GM12874 (cell line): Measurements from ENCODE around the gene HOXB1.

Source experiments
- CTCF ChIP-seq: IDR thresholded peaks from 2 replicates; pipeline ENCODE4 v1.5.1; 2011; ENCODE audit warnings: low read depth, mild to moderate bottlenecking, control low read depth, low read length, moderate library complexity; ENCODE audit not compliant: insufficient read depth

HOXB1 gene

GRCh38 chr17:48523010-48523409 lies 7.8 kb downstream of the HOXB1 start:
- no peak; the same call in 1 of the 2 replicates for TF ChIP-seq CTCF

DNA sequence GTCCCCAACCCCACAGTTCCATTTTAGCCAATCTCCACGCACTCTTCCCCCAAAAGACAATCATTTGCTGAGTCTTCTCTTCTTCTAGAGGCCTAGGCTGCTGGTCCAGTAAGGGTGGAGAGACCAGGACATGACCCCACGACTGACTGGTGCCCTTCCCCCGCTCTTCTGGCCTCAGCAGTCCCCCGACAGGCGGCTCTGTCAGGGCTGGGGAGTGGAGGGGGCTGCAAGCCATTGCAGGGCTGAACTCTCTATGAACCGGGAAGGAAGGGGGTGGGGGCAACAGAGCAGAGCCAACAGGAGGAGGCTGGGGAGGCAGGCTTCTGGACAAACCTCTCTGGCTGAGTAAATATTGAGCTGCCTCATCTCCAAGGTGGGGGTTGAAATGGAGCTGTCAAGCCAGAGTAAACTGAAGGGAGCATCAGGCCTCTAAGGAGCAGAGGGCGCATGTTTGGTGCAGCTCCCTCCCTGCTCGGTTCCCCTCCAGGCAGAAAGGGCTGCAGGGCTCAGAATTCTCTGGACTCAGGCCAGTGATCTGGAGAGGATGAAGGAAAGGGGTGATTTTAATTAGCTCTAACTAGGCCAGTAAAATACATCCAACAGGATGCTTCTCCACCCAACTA lies 8.7 kb downstream of the HOXB1 start:
- no peak for TF ChIP-seq CTCF

- no peak for TF ChIP-seq CTCF
These were observed 10.2 kb downstream of the HOXB1 start for GRCh38 chr17:48520631-48521079.

DNA sequence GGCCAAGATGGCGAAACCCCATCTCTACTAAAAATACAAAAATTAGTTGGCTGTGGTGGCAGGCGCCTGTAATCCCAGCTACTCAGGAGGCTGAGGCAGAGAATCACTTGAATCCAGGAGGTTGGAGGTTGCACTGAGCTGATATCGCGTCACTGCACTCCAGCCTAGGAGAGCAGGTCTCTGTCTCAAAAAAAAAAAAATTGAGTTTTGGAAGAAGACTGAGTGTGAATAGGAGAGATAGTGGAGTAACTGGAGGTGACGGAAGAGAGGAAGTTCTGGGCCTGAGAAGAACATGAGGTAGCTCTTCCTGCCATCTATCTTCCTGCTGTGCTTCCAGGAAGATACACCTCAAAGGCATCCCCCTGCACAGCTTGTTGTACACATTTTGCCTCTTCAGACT lies 11.4 kb downstream of the HOXB1 start:
- no peak for TF ChIP-seq CTCF

GRCh38 chr17:48517478-48517877 lies 13.3 kb downstream of the HOXB1 start:
- no peak for TF ChIP-seq CTCF

DNA sequence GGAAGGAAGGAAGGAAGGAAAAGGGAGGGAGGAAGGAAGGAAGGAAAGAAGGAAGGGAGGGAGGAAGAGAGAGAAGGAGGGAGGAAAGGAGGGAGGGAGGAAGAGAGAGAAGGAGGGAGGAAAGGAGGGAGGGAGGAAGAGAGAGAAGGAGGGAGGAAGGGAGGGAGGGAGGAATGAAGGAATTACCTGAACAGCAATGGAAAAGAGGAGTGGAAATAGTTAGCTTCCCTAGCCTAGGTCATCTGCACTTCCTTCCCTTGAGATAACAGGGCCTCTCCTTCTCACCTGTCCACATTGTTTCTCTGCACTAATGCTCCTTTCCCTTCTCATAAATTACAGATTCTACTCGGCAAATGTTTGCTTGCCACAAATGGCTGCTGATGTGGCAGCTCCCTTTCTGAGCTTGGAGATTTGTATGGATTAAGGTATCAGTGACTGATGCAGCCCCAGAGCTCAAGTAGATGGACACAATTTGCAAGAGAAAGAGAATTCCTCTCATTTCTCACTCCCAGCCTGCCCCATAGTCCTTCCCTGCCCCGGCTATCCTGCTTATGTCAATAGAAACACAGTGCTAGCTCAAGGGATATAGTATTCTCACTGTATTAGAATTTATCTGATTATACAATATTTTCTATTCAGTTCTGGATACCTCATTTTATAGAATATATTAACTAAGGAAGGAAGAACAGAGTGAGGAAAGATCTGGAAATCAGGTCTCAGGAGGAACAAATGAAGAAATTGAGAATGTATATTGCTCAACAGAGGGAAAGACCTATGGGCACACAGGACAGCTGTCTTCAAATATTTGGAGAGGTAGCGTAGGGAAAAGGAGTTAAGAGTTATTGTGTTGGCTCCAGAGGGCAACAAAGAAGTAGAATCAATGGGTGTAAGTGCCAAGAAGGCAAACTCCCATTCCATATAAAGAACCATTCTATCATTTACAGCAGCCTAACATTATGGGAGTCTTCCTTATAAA lies 14.6 kb downstream of the HOXB1 start:
- no peak for TF ChIP-seq CTCF

- TF ChIP-seq CTCF, result no peak
These were observed 16.3 kb downstream of the HOXB1 start for GRCh38 chr17:48514477-48514876.
